GM13977 (cell line): ENCODE data around the gene KLHL40.

Experiments
- DNase-seq: peaks from one replicate; pipeline ENCODE4 v3.0.0; 2012; ENCODE audit warnings: low spot score
- in situ Hi-C: fragments of 300-500 bp; cut with MboI; formaldehyde crosslinking; loops from one replicate; pipeline ENCODE4 v1.12.0; 2022; ENCODE audit warnings: low sequenced_read_pairs, low pct_unique_long_range_greater_than_20kb, mixed read lengths, inconsistent platforms; ENCODE audit not compliant: unreplicated experiment
- TF ChIP-seq, protein P1 (sequence below): IDR thresholded peaks from 2 replicates; pipeline ENCODE4 v1.5.1; 2012; ENCODE audit warnings: mild to moderate bottlenecking, control low read depth; ENCODE audit not compliant: insufficient read depth; ENCODE audit errors: extremely low read depth, missing control alignments

Gene KLHL40

DNA sequence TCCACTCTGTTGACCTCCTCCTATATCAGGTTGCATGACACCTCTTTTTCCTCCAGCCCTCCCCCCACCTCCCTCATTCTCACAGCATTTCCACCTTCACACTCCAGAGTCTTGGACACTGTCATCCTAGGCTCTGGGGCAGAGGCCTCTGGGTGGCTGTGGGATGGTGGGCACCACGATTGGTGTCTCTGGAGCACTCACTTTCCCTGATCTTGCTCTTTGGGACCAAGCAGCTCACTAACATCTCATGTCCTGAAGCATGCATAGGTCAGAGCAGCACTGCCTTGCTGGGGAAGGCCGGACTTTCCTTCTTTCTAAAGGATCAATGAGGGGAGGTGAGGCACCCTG is 16.9 kb upstream of the KLHL40 start:
- TF ChIP-seq, protein P1, sequence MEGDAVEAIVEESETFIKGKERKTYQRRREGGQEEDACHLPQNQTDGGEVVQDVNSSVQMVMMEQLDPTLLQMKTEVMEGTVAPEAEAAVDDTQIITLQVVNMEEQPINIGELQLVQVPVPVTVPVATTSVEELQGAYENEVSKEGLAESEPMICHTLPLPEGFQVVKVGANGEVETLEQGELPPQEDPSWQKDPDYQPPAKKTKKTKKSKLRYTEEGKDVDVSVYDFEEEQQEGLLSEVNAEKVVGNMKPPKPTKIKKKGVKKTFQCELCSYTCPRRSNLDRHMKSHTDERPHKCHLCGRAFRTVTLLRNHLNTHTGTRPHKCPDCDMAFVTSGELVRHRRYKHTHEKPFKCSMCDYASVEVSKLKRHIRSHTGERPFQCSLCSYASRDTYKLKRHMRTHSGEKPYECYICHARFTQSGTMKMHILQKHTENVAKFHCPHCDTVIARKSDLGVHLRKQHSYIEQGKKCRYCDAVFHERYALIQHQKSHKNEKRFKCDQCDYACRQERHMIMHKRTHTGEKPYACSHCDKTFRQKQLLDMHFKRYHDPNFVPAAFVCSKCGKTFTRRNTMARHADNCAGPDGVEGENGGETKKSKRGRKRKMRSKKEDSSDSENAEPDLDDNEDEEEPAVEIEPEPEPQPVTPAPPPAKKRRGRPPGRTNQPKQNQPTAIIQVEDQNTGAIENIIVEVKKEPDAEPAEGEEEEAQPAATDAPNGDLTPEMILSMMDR = no peak
- DNase-seq = no peak
- in situ Hi-C loops = no loop called here

DNA sequence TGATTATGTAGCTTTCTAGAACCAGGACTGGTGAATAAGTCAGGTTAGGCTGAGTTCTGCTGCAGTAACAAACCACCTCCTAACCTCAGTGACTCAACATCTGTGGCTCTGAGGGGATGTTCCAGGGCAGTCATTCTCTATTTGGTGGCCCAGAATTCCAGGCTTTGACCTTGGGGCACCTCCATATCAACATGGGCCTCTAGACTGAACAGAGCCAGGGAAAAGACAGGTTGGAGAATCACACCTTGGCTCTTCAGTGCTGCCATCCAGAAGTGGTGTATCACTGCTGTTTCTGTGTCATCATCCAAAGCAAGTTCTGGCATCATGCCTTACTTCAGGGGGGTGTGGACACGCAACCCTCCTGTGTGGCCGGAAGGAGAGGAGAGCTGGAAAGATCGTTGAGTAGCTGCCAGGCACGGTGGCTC is 16.5 kb upstream of the KLHL40 start:
- DNase-seq = no peak
- in situ Hi-C loops = no loop called here
- TF ChIP-seq, protein P1 = no peak

DNA sequence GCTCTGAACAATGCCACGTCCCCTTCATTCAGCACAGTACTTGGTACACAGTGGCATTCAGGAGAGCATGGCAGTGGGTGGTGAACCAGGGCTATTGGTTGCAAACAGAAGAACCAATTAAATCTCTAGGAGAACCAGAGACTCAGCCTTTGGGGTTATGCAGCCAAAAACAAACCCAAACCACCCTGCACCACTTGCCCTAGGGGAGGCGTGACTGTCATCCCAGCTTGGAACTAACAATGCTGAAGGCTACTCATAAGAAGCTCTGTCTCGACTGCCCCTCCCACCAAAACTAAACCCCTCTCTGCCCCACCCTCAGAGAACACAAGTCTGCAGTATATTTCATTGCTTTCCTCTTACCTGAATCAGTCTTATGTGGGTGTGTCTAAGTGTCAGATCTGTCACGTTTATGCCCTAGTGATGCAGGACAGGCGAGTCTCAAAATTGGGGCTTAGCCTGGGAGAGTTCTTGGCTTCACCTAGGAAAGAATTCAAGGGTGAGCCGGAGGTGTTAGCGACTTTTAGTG is 15.2 kb upstream of the KLHL40 start:
- in situ Hi-C loops = no loop called here

DNA sequence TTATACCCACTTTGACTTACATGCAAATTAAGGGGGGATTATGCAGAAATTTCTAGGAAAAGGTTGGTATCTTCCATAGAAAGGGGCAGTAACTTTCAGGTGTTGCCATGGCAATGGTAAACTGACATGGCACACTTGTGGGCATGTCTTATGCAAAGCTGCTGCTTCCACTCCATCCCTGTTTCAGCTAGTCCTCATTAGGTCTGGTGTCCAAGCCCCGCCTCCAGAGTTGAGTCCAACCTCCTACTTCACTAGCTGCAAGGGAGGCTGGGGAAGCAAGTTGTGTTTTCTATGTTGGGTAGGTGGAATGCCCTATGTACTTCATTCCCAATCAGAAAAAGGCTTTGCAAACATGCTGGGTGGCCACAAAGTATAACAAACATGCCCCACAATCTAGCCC is 14.7 kb upstream of the KLHL40 start:
- no peak for DNase-seq
- TF ChIP-seq, protein P1 = no peak
- in situ Hi-C loops = no loop called here

More for the DNA sequence above, 15.2 kb upstream of the KLHL40 start:
- no peak for DNase-seq
- TF ChIP-seq, protein P1 = no peak

DNA sequence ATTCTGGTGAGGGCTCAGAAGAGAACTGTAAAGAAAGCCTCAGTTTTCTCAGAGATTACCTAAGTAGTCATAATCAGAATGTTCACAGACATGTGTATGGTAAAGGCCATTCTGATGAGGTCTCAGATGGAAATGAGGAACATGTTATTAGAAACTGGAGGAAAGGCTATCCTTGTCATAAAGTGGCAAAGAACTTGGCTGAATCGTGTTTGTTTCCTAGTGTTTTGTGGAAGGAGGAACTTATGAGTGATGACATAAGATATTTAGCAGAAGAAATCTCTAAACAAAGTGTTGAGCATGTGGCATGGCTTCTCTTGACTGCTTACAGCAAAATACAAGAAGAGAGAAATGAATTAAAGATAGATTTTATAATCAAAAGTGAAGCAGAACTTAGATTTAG is 12.8 kb upstream of the KLHL40 start:
- TF ChIP-seq, protein P1 = no peak
- in situ Hi-C loops = no loop called here
- DNase-seq = no peak

DNA sequence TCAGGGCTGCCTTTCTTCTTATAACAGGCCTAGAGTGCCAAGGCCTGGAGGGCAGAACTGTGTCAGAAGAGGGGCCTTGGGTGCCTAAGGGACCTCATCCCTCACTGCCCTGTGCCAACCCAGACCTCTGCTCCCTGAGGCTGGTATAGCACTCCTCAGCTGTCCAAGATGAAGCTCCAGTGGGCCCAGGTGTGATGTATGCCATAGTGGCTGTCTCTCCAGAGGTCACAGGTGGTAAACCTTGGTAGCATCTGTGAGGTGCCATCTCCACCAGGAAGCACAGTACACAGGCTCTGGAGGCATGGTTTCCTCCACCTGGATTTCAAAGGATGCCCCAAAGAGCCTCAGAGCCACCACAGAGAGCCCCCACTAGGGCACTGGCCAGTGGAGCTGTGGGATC is 12.3 kb upstream of the KLHL40 start:
- in situ Hi-C loops = no loop called here
- DNase-seq = no peak
- TF ChIP-seq, protein P1 = no peak

DNA sequence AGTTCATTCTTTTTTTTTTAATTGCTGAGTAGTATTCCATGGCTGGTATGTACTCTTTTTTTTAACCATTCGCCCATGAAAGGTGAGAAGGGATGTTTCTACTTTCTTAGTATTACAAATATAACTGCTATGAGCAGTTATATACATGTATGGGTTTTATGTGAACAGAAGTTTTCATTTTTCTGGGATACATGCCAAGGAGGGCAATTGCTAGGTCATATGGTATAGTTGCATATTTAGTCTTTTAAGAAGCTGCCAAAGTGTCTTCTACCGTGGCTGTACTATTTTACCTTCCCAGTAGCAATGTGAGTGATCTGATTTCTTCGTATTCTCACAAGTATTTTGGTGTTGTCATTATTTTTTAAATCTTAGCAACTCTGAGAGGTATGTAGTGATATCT is 11.2 kb upstream of the KLHL40 start:
- in situ Hi-C loops = no loop called here
- no peak for DNase-seq
- TF ChIP-seq, protein P1 = no peak
